ENCODE results near the gene ZGPAT. TPM values are rescaled to one million over a fixed set of nuclear protein-coding genes. Genes with fewer than 3 reads are reported as not detected.
A peak's percentile ranks its signal among the peaks of the same experiment; 100 is the strongest.
"Not testable (repeated sequence)": the region's sequence is repeated elsewhere in the genome, so short reads cannot be mapped to it uniquely, and the experiment has no call there.

ZGPAT gene, protein sequence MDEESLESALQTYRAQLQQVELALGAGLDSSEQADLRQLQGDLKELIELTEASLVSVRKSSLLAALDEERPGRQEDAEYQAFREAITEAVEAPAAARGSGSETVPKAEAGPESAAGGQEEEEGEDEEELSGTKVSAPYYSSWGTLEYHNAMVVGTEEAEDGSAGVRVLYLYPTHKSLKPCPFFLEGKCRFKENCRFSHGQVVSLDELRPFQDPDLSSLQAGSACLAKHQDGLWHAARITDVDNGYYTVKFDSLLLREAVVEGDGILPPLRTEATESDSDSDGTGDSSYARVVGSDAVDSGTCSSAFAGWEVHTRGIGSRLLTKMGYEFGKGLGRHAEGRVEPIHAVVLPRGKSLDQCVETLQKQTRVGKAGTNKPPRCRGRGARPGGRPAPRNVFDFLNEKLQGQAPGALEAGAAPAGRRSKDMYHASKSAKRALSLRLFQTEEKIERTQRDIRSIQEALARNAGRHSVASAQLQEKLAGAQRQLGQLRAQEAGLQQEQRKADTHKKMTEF
- total RNA-seq = 10 to 100 TPM; 22.4 to 22.5 TPM

DNA sequence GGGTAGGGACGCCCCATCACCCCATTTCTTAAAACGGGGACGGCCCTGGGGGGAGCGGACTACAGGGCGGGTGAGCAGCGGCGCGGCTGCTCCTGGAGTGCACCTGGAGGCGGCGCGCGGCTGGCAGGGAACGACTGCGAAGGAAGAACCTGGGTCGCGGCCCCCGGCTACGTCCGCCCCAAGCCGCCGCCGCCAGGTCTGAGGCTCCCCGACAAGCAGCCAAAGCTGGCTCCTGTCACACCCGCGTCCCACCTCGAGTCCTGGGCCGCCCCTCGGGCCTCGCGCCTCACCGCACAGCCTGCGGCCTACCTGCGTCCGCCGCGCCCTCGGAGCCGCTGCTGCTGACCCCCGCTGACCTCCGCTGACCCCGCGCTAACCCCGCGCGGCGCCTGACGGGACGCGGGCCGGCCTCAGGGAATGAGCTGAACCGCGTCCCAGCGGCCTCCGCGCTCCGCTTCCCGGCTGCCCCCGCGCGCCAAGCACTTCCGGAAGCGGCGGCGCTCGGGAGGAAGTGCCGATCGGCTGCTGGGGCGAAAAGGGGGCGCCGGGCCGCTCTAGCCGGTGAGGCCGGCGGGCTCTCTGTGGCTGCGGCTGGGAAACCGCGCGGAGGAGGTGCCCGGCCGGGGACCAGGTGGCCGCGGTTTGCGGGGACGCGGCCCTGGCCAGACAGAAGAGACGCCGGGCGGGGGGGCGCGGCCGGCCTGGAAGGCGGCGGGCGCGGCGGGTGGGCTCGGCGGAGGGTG is at the start of gene ZGPAT, which contains the start of gene ARFRP1:
TSS of gene ZGPAT (plus strand) at position 482 of the 743 bp plus-strand sequence. CDS start 542 bp downstream, outside the sequence.
TSS of gene ARFRP1 (minus strand) at position 419 of the 743 bp plus-strand sequence. CDS start 885 bp downstream, outside the sequence.
- ATAC-seq (peak; percentile 90), DNase-seq (peak; percentile 89)
- peak within 1 kb of the TSS; percentile 87 for H3K4me3 Mint-ChIP-seq
- peaks cover 4% of the 10 kb centered on the region for H3K9me3 Mint-ChIP-seq
- H3K36me3 Mint-ChIP-seq (ENCODE audit: low read depth) = peaks cover 46% of the 10 kb centered on the region
- no peaks in the 10 kb centered on the region for H3K27me3 Mint-ChIP-seq
- ChIA-PET CTCF (interaction anchor here (0.6 to 3.5 kb wide), 25 partner anchors 9 to 296 kb away, joined by 3 to 28 read pairs (median 4); partner anchors contain the start of genes LIME1, PTK6 and TPD52L2), POLR2A (interaction anchor here (0.8 to 3.0 kb wide), 14 partner anchors 9 to 161 kb away, joined by 3 to 16 read pairs (median 4); partner anchors contain the start of genes LIME1, SLC2A4RG and TNFRSF6B)
- peaks cover 41% of the 10 kb centered on the region for H3K4me1 Mint-ChIP-seq (ENCODE audit: low read depth)
- intact Hi-C loops (cut with micrococcal nuclease) = loop anchor here (10.0 kb wide), 1 partner anchor 157 kb away; the partner anchor contains the start of genes ABHD16B and TPD52L2
- TF ChIP-seq, protein P1, sequence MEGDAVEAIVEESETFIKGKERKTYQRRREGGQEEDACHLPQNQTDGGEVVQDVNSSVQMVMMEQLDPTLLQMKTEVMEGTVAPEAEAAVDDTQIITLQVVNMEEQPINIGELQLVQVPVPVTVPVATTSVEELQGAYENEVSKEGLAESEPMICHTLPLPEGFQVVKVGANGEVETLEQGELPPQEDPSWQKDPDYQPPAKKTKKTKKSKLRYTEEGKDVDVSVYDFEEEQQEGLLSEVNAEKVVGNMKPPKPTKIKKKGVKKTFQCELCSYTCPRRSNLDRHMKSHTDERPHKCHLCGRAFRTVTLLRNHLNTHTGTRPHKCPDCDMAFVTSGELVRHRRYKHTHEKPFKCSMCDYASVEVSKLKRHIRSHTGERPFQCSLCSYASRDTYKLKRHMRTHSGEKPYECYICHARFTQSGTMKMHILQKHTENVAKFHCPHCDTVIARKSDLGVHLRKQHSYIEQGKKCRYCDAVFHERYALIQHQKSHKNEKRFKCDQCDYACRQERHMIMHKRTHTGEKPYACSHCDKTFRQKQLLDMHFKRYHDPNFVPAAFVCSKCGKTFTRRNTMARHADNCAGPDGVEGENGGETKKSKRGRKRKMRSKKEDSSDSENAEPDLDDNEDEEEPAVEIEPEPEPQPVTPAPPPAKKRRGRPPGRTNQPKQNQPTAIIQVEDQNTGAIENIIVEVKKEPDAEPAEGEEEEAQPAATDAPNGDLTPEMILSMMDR (IDR thresholded peaks at IDR 0.05) = no peak
- H3K27ac Mint-ChIP-seq = peak within 1 kb of the TSS; percentile 77

DNA sequence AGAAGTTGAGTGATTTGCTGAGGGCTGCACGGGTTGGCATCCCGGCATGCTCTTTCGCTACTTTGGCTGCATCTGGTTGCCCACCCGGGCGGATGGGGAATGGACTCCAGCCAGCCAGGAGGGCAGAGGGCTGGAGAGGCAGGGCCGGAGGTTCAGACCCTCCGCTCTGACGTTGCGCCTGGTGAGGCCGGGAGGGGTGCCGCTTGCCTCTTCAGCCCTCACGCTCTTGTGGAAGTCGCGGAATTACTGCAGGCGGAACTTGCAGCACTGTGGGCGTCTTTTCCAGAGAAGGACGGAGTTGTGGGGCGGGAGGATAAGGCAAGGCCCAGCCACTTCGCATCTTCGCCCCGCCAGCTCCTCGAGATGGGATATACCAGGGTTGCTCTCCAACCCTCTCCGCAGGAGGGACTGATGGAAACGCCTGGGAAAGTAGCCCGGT is 49.1 kb upstream of the ZGPAT start:
- peak overlapping the region; percentile 93 for H3K27ac Mint-ChIP-seq
- POLR2A ChIA-PET = interaction anchor here (0.7 to 1.7 kb wide), 6 partner anchors 15 to 138 kb away, joined by 3 to 14 read pairs (median 4); partner anchors contain the start of genes GMEB2, PPDPF and SLC2A4RG
- peak; percentile 5 for ATAC-seq
- intact Hi-C loops (cut with micrococcal nuclease) = no loop called here
- H3K4me1 Mint-ChIP-seq (ENCODE audit: low read depth) = peaks cover 23% of the 10 kb centered on the region
- H3K9me3 Mint-ChIP-seq = no peaks in the 10 kb centered on the region
- H3K36me3 Mint-ChIP-seq (ENCODE audit: low read depth) = peaks cover 18% of the 10 kb centered on the region
- H3K4me3 Mint-ChIP-seq = peak overlapping the region; percentile 96
- H3K27me3 Mint-ChIP-seq = no peaks in the 10 kb centered on the region
- CTCF ChIA-PET = interaction anchor here (1.2 to 1.6 kb wide), 5 partner anchors 10 to 141 kb away, joined by 3 to 11 read pairs (median 5); partner anchors contain the start of gene PTK6
- DNase-seq = no peak
- TF ChIP-seq, protein P1 (IDR thresholded peaks at IDR 0.05) = no peak

DNA sequence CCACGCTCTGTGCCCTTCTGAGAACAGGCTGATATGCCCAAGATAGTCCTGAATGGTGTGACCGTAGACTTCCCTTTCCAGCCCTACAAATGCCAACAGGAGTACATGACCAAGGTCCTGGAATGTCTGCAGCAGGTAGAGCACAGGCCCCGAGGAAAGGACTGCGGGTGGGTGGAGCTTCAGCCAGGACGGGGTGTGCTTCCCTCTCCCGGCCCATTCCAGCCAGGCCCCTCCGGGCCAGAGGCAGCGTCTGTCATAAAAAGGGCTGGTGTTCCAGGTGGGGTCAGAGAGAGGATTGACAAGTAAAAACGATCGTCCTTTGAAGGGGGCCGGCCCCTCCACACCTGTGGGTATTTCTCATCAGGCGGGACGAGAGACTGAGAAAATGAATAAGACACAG is 48.5 kb upstream of the ZGPAT start:
- ChIA-PET POLR2A (no interaction called here), CTCF (no interaction called here)
- H3K4me1 Mint-ChIP-seq (ENCODE audit: low read depth) = peaks cover 17% of the 10 kb centered on the region
- TF ChIP-seq, protein P1 (IDR thresholded peaks at IDR 0.05) = no peak
- H3K27ac Mint-ChIP-seq = peak overlapping the region; percentile 93
- intact Hi-C loops (cut with micrococcal nuclease) = no loop called here
- peaks cover 18% of the 10 kb centered on the region for H3K36me3 Mint-ChIP-seq (ENCODE audit: low read depth)
- H3K9me3 Mint-ChIP-seq = no peaks in the 10 kb centered on the region
- no peaks in the 10 kb centered on the region for H3K27me3 Mint-ChIP-seq
- ATAC-seq (no peak), DNase-seq (no peak)
- peak overlapping the region; percentile 96 for H3K4me3 Mint-ChIP-seq

DNA sequence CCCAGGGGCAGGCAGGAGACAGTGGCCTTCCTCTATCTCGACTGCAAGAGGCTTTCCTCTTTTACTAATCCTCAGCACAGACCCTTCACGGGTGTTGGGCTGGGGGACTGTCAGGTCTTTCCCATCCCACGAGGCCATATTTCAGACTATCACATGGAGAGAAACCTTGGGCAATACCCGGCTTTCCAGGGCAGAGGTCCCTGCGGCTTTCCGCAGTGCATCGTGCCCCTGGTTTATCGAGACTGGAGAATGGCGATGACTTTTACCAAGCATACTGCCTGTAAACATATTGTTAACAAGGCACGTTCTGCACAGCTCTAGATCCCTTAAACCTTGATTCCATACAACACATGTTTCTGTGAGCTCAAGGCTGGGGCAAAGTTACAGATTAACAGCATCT is 47.7 kb upstream of the ZGPAT start:
- H3K9me3 Mint-ChIP-seq; intact Hi-C loops (cut with micrococcal nuclease); CTCF ChIA-PET; H3K27ac Mint-ChIP-seq; POLR2A ChIA-PET; DNase-seq; ATAC-seq; H3K27me3 Mint-ChIP-seq: not testable (repeated sequence)
- Mint-ChIP-seq H3K36me3 (ENCODE audit: low read depth) (peaks cover 20% of the 10 kb centered on the region), H3K4me1 (ENCODE audit: low read depth) (peaks cover 12% of the 10 kb centered on the region), H3K4me3 (peak overlapping the region; percentile 96)

DNA sequence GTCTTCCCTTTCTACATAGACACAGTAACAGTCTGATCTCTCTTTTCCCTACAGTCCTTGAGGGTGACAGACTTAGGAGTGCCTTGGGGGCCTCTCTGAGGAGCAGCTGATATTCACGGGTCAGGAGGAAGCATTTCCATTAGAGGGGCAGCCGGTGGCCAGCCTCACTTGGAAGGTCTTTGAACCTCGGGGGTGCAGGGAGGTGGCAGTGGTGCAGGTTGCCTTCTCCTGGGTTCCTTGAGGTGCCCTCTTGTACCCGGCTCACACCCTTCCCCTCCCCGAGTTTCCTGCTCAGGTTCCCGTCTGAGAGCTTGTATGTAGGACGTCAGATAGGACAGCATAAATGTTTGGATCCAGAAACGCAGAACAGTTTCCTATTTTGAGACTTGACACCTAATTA is 47.2 kb upstream of the ZGPAT start:
- DNase-seq = no peak
- CTCF ChIA-PET = no interaction called here
- POLR2A ChIA-PET = interaction anchor here (1.9 kb wide), 1 partner anchor 20 kb away, joined by 5 read pairs; no protein-coding TSS in a partner anchor
- Mint-ChIP-seq H3K27ac (no peak overlapping the region), H3K27me3 (no peaks in the 10 kb centered on the region), H3K9me3 (no peaks in the 10 kb centered on the region), H3K4me1 (ENCODE audit: low read depth) (peaks cover 12% of the 10 kb centered on the region), H3K36me3 (ENCODE audit: low read depth) (peaks cover 20% of the 10 kb centered on the region), H3K4me3 (no peak overlapping the region)
- TF ChIP-seq, protein P1 (IDR thresholded peaks at IDR 0.05) = no peak
- ATAC-seq = no peak
- intact Hi-C loops (cut with micrococcal nuclease) = no loop called here

All from activated CD8-positive, alpha-beta T cell treated with anti-CD3 and anti-CD28 coated beads for 36 hours (primary cell).